ENCODE measurements around the gene CD300LD.
A peak's percentile ranks its signal among the peaks of the same experiment; 100 is the strongest.

CD300LD gene

GRCh38 chr17:74608511-74608910 is 16.4 kb upstream of the CD300LD start:
- no peak for ATAC-seq
- TF ChIP-seq ISL1 (CRISPR knock-in tag; IDR thresholded peaks at IDR 0.05) (no peak), ZC3H10 (CRISPR knock-in tag; IDR thresholded peaks at IDR 0.05) (no peak), PPARA (CRISPR knock-in tag; IDR thresholded peaks at IDR 0.05; ENCODE audit: borderline replicate concordance) (no peak)

GRCh38 chr17:74607221-74607620 is 15.1 kb upstream of the CD300LD start:
- ATAC-seq = no peak
- TF ChIP-seq GLIS3 (CRISPR knock-in tag; IDR thresholded peaks at IDR 0.05) (no peak), ZFP30 (CRISPR knock-in tag; IDR thresholded peaks at IDR 0.05) (no peak), ZC3H10 (CRISPR knock-in tag; IDR thresholded peaks at IDR 0.05) (no peak), ZNF565 (CRISPR knock-in tag; conservative IDR thresholded peaks at IDR 0.05; ENCODE audit: low read depth) (no peak), OSR1 (CRISPR knock-in tag; IDR thresholded peaks at IDR 0.05) (no peak)

GRCh38 chr17:74606050-74606449 is 14.0 kb upstream of the CD300LD start:
- no peak for TF ChIP-seq ESRRG (CRISPR knock-in tag; IDR thresholded peaks at IDR 0.05)
- TF ChIP-seq TSHZ2 (CRISPR knock-in tag; IDR thresholded peaks at IDR 0.05) = no peak
- no peak for TF ChIP-seq RARB (CRISPR knock-in tag; IDR thresholded peaks at IDR 0.05)
- no peak for TF ChIP-seq PATZ1 (CRISPR knock-in tag; IDR thresholded peaks at IDR 0.05; ENCODE audit: borderline replicate concordance)
- no peak for TF ChIP-seq ZFP3 (CRISPR knock-in tag; IDR thresholded peaks at IDR 0.05)
- no peak for ATAC-seq

GRCh38 chr17:74605361-74605760 is 13.3 kb upstream of the CD300LD start:
- ATAC-seq = no peak
- TF ChIP-seq GLIS3 (CRISPR knock-in tag; IDR thresholded peaks at IDR 0.05) (no peak), ZNF8 (CRISPR knock-in tag; IDR thresholded peaks at IDR 0.05) (no peak), ZC3H10 (CRISPR knock-in tag; IDR thresholded peaks at IDR 0.05) (no peak), CREB5 (CRISPR knock-in tag; IDR thresholded peaks at IDR 0.05; ENCODE audit: low read depth) (no peak), SNAI2 (CRISPR knock-in tag; IDR thresholded peaks at IDR 0.05) (no peak), TSHZ2 (CRISPR knock-in tag; IDR thresholded peaks at IDR 0.05) (no peak), ISL1 (CRISPR knock-in tag; IDR thresholded peaks at IDR 0.05) (peak; percentile 26; the same call in 1 of the 2 replicates), ARNTL (CRISPR knock-in tag; IDR thresholded peaks at IDR 0.05; ENCODE audit: borderline replicate concordance, low read depth) (no peak)

GRCh38 chr17:74604761-74605160 is 12.7 kb upstream of the CD300LD start:
- no peak for ATAC-seq
- TF ChIP-seq ZFP30 (CRISPR knock-in tag; IDR thresholded peaks at IDR 0.05) (no peak), TOX (CRISPR knock-in tag; IDR thresholded peaks at IDR 0.05; ENCODE audit: borderline replicate concordance) (no peak), SNAI2 (CRISPR knock-in tag; IDR thresholded peaks at IDR 0.05) (no peak), TCF4 (CRISPR knock-in tag; IDR thresholded peaks at IDR 0.05; ENCODE audit: borderline replicate concordance) (no peak), ZFP3 (CRISPR knock-in tag; IDR thresholded peaks at IDR 0.05) (no peak), ISL1 (CRISPR knock-in tag; IDR thresholded peaks at IDR 0.05) (no peak), CSDC2 (CRISPR knock-in tag; IDR thresholded peaks at IDR 0.05) (no peak), ZNF70 (CRISPR knock-in tag; IDR thresholded peaks at IDR 0.05) (no peak), POU6F1 (CRISPR knock-in tag; IDR thresholded peaks at IDR 0.05; ENCODE audit: borderline replicate concordance, low read depth) (no peak), CSRNP3 (CRISPR knock-in tag; IDR thresholded peaks at IDR 0.05) (no peak), CREB5 (CRISPR knock-in tag; IDR thresholded peaks at IDR 0.05; ENCODE audit: low read depth) (no peak)
